H9 (cell line): ENCODE results near the gene RRP9. TPM values are rescaled to one million over a fixed set of nuclear protein-coding genes. Genes with fewer than 3 reads are reported as not detected.
"Not testable (repeated sequence)": the region's sequence is repeated elsewhere in the genome, so short reads cannot be mapped to it uniquely, and the experiment has no call there.

Source experiments
- DNase-seq: peaks from one replicate; pipeline ENCODE4 v3.0.0-alpha.2; 2017
- H2AFZ ChIP-seq: one replicate; pipeline ENCODE4 v1.6.1; 2013; ENCODE audit warnings: mild to moderate bottlenecking, low read length, control low read depth, moderate library complexity
- H2AK5ac ChIP-seq: 2 replicates; pipeline ENCODE4 v1.6.1; 2013; ENCODE audit warnings: low read length, control low read depth, mixed read lengths; ENCODE audit not compliant: insufficient read length
- H2BK120ac ChIP-seq: one replicate; pipeline ENCODE4 v1.6.1; 2013; ENCODE audit warnings: low read depth, mild to moderate bottlenecking, low read length, control low read depth, inconsistent platforms; ENCODE audit not compliant: poor library complexity, severe bottlenecking
- H2BK12ac ChIP-seq: 2 replicates; pipeline ENCODE4 v1.6.1; 2013; ENCODE audit warnings: low read length, control low read depth, mixed read lengths, low read depth; ENCODE audit not compliant: insufficient read length
- H2BK15ac ChIP-seq: 2 replicates; pipeline ENCODE4 v1.6.1; 2013; ENCODE audit warnings: low read depth, low read length, control low read depth
- H2BK20ac ChIP-seq: one replicate; pipeline ENCODE4 v1.6.1; 2013; ENCODE audit warnings: low read depth, mild to moderate bottlenecking, low read length, control low read depth, inconsistent platforms; ENCODE audit not compliant: poor library complexity, severe bottlenecking
- H2BK5ac ChIP-seq: 2 replicates; pipeline ENCODE4 v1.6.1; 2013; ENCODE audit warnings: low read length, control low read depth, mixed read lengths; ENCODE audit not compliant: insufficient read length
- H3K14ac ChIP-seq: 2 replicates; pipeline ENCODE4 v1.6.1; 2013; ENCODE audit warnings: low read length, control low read depth; ENCODE audit not compliant: insufficient read depth
- H3K18ac ChIP-seq: 2 replicates; pipeline ENCODE4 v1.6.1; 2013; ENCODE audit warnings: low read depth, mild to moderate bottlenecking, mixed read lengths, low read length, control low read depth; ENCODE audit not compliant: insufficient read length
- H3K23ac ChIP-seq: 2 replicates; pipeline ENCODE4 v1.6.1; 2013; ENCODE audit warnings: low read length, control low read depth, mixed read lengths, low read depth; ENCODE audit not compliant: insufficient read length
- H3K23me2 ChIP-seq: 2 replicates; pipeline ENCODE4 v1.6.1; 2013; ENCODE audit warnings: low read depth, mild to moderate bottlenecking, mixed read lengths, low read length, control low read depth; ENCODE audit not compliant: insufficient read length, poor library complexity, severe bottlenecking
- H3K27ac ChIP-seq: 2 replicates; pipeline ENCODE4 v1.5.1; 2013; ENCODE audit warnings: low read length, control low read depth, mixed read lengths, low read depth; ENCODE audit not compliant: insufficient read length
- H3K27me3 ChIP-seq: 2 replicates; pipeline ENCODE4 v1.6.1; 2013; ENCODE audit warnings: low read length, control low read depth, inconsistent platforms; ENCODE audit not compliant: insufficient read depth
- H3K4ac ChIP-seq: 2 replicates; pipeline ENCODE4 v1.6.1; 2013; ENCODE audit warnings: low read depth, mild to moderate bottlenecking, control low read depth, inconsistent platforms, low read length, moderate library complexity
- H3K4me1 ChIP-seq: 2 replicates; pipeline ENCODE4 v1.6.1; 2013; ENCODE audit warnings: low read length, control low read depth, inconsistent platforms; ENCODE audit not compliant: insufficient read depth
- H3K4me2 ChIP-seq: 2 replicates; pipeline ENCODE4 v1.6.1; 2013; ENCODE audit warnings: low read length, control low read depth, mixed read lengths; ENCODE audit not compliant: insufficient read length, insufficient read depth
- H3K56ac ChIP-seq: 2 replicates; pipeline ENCODE4 v1.6.1; 2013; ENCODE audit warnings: low read depth, mild to moderate bottlenecking, mixed read lengths, low read length, control low read depth; ENCODE audit not compliant: insufficient read length
- H3K79me1 ChIP-seq: 2 replicates; pipeline ENCODE4 v1.6.1; 2013; ENCODE audit warnings: low read depth, mild to moderate bottlenecking, moderate library complexity, low read length, control low read depth, inconsistent platforms; ENCODE audit not compliant: insufficient read depth, poor library complexity, severe bottlenecking
- H3K79me2 ChIP-seq: 2 replicates; pipeline ENCODE4 v1.6.1; 2013; ENCODE audit warnings: low read length, control low read depth, inconsistent platforms; ENCODE audit not compliant: insufficient read depth
- H3K9ac ChIP-seq: 2 replicates; pipeline ENCODE4 v1.6.1; 2013; ENCODE audit warnings: low read length, control low read depth, mixed read lengths; ENCODE audit not compliant: insufficient read length; ENCODE audit errors: extremely low read depth
- H3K9me3 ChIP-seq: one replicate; pipeline ENCODE4 v1.6.1; 2013; ENCODE audit warnings: low read depth, low read length, inconsistent platforms; ENCODE audit not compliant: control insufficient read depth
- H3T11ph ChIP-seq: one replicate; pipeline ENCODE4 v1.6.1; 2013; ENCODE audit warnings: mild to moderate bottlenecking, low read length, control low read depth, inconsistent platforms
- H4K20me1 ChIP-seq: one replicate; pipeline ENCODE4 v1.6.1; 2013; ENCODE audit not compliant: control insufficient read depth, insufficient read length, insufficient read depth
- H4K5ac ChIP-seq: 2 replicates; pipeline ENCODE4 v1.6.1; 2013; ENCODE audit warnings: low read depth, mild to moderate bottlenecking, mixed read lengths, low read length, control low read depth; ENCODE audit not compliant: insufficient read length
- H4K8ac ChIP-seq: replicated peaks from 2 replicates; pipeline ENCODE4 v1.6.1; 2013; ENCODE audit warnings: low read length, control low read depth, mixed read lengths, low read depth; ENCODE audit not compliant: insufficient read length
- H4K91ac ChIP-seq: 2 replicates; pipeline ENCODE4 v1.6.1; 2013; ENCODE audit warnings: low read depth, mild to moderate bottlenecking, moderate library complexity, mixed read lengths, low read length, control low read depth; ENCODE audit not compliant: insufficient read length
- H3K27ac Mint-ChIP-seq, 3 experiments: 2 replicates in 2 of 3; 3 replicates in 1 of 3; pipeline ENCODE4 v1.8.0; 2020 to 2021; ENCODE audit warnings: mixed read lengths in 3 of 3, mild to moderate bottlenecking in 1 of 3, moderate library complexity in 1 of 3
- H3K27me3 Mint-ChIP-seq: 2 replicates; pipeline ENCODE4 v1.8.0; 2021; ENCODE audit warnings: low read depth, mild to moderate bottlenecking, moderate library complexity, mixed read lengths
- H3K36me3 Mint-ChIP-seq, 3 experiments: 2 replicates in 2 of 3; 3 replicates in 1 of 3; pipeline ENCODE4 v1.8.0; 2020 to 2021; ENCODE audit warnings: low read depth in 3 of 3, mixed read lengths in 3 of 3; ENCODE audit not compliant: insufficient read depth in 1 of 3
- H3K4me1 Mint-ChIP-seq, 2 experiments: 2 replicates each; pipeline ENCODE4 v1.8.0; 2020; ENCODE audit warnings: mixed read lengths in 2 of 2
- H3K4me3 Mint-ChIP-seq, 2 experiments: 2 replicates in 1 of 2; 3 replicates in 1 of 2; pipeline ENCODE4 v1.8.0; 2020 to 2021; ENCODE audit warnings: mild to moderate bottlenecking in 2 of 2, mixed read lengths in 2 of 2, moderate library complexity in 1 of 2
- H3K9me3 Mint-ChIP-seq, 2 experiments: 2 replicates in 1 of 2; 3 replicates in 1 of 2; pipeline ENCODE4 v1.8.0; 2020; ENCODE audit warnings: mild to moderate bottlenecking in 2 of 2, mixed read lengths in 2 of 2, moderate library complexity in 1 of 2
- WGBS: extraction: QIAGEN DNeasy Blood & Tissue Kit; methylation state at CpG from one replicate; pipeline ENCODE4 v1.1.7; 2013; ENCODE audit warnings: missing lambda C conversion rate, low lambda C conversion rate, mixed read lengths; ENCODE audit not compliant: insufficient read length; ENCODE audit errors: extremely low coverage; 5-methylcytosine and 5-hydroxymethylcytosine counted together
- total RNA-seq: library from RNA; stranded (reverse); gene quantifications from 2 replicates; pipeline ENCODE4 v1.2.1, GENCODE V29; 2021
- TF ChIP-seq, protein P1 (sequence below): fragments of 200-600 bp; sonication (generic); conservative IDR thresholded peaks from 3 replicates; pipeline ENCODE4 v1.8.0; 2021; ENCODE audit warnings: antibody characterized with exemption, mild to moderate bottlenecking

RRP9 gene
- total RNA-seq, 1 experiment from 2014 or later, result 64.0 TPM

DNA sequence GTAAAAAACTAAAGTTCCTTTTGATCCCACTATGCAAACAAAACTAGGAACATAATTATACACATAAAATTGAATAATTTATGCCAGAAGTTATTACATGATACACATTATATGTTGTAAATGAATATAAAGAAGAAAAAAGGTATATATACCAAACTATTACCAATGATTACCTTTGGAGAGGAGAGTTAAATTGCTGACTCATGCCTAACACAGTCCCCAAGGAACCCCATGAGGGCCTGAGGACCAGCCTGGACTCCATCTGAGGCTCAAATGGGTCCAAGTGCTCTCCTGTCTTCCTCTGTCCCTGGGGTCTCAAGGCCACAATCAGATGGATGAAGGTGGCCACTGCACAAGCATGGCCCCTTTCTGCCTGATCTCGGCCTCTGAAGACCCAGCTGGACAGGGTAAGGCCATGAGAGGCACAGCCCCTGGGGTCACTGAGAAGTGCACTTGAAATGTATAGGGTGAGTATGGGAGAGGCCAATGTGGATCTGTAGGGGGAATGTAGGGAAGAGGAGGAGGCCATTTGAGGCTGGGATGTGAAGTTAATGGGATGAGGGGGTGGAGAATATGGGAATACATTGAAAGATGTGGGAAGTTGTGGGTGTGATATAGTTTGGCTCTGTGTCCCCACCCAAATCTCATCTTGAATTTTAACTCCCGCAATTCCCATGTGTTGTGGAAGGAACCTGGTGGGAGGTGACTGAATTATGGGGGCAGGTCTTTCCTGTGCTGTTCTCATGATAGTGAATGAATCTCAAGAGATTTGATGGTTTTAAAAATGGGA is 37.5 kb downstream of the RRP9 start:
- no peak for DNase-seq
- no peak overlapping the region for H3K4me2 ChIP-seq
- H2BK12ac ChIP-seq, result no peak overlapping the region
- Mint-ChIP-seq H3K4me1 (peaks cover 15 to 16% of the 10 kb centered on the region in 2 experiments), H3K27me3 (peaks cover 15% of the 10 kb centered on the region), H3K4me3 (no peak overlapping the region), H3K27ac (no peak overlapping the region), H3K36me3 (peaks cover 13 to 32% (median 18%) of the 10 kb centered on the region in 3 experiments), H3K9me3 (peaks cover 27 to 32% of the 10 kb centered on the region in 2 experiments)
- no peak overlapping the region for H3K27ac ChIP-seq
- H3K23ac ChIP-seq, result no peak overlapping the region
- H3K23me2 ChIP-seq, result no peaks in the 10 kb centered on the region
- H2AK5ac ChIP-seq, result no peak overlapping the region
- no peaks in the 10 kb centered on the region for H3K79me1 ChIP-seq
- H4K5ac ChIP-seq, result no peak overlapping the region
- no peak overlapping the region for H3K9ac ChIP-seq
- H3K56ac ChIP-seq, result no peak overlapping the region
- no peak overlapping the region for H2AFZ ChIP-seq
- H3K79me2 ChIP-seq, result no peaks in the 10 kb centered on the region
- WGBS, result no CpG with 5 or more reads among the region's 2 CpGs
- no peak overlapping the region for H3K18ac ChIP-seq
- no peak overlapping the region for H2BK5ac ChIP-seq
- H3K27me3 ChIP-seq, result no peaks in the 10 kb centered on the region
- no peak overlapping the region for H2BK20ac ChIP-seq
- no peak overlapping the region for H4K91ac ChIP-seq
- no peaks in the 10 kb centered on the region; the same call in 1 of the 2 replicates for H3K4me1 ChIP-seq
- H2BK15ac ChIP-seq, result no peak overlapping the region
- no peak overlapping the region for H2BK120ac ChIP-seq
- TF ChIP-seq, protein P1, sequence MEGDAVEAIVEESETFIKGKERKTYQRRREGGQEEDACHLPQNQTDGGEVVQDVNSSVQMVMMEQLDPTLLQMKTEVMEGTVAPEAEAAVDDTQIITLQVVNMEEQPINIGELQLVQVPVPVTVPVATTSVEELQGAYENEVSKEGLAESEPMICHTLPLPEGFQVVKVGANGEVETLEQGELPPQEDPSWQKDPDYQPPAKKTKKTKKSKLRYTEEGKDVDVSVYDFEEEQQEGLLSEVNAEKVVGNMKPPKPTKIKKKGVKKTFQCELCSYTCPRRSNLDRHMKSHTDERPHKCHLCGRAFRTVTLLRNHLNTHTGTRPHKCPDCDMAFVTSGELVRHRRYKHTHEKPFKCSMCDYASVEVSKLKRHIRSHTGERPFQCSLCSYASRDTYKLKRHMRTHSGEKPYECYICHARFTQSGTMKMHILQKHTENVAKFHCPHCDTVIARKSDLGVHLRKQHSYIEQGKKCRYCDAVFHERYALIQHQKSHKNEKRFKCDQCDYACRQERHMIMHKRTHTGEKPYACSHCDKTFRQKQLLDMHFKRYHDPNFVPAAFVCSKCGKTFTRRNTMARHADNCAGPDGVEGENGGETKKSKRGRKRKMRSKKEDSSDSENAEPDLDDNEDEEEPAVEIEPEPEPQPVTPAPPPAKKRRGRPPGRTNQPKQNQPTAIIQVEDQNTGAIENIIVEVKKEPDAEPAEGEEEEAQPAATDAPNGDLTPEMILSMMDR, result no peak
- H3K4ac ChIP-seq, result no peak overlapping the region
- no peak overlapping the region for H3T11ph ChIP-seq
- no peaks in the 10 kb centered on the region for H3K9me3 ChIP-seq
- no peaks in the 10 kb centered on the region for H4K20me1 ChIP-seq
- no peak overlapping the region for H4K8ac ChIP-seq
- no peak overlapping the region for H3K14ac ChIP-seq

DNA sequence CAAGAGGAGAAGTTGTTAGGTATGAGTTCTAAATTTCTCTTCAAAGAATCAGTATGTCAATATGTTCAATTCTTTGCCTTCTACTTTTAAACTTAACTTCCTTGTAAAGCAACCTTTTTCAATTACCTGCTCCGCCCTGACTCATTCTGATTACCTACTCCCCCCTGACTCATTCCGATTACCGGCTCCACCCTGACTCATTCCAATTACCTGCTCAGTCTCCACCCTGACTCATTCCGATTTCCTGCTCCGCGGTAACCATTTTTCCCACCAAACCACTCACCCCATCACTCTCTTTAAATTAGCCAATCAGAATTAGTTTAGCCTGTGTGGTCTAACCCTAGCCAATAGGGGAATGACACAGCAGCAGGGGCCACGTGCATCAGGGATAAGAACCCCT is 39.3 kb downstream of the RRP9 start:
- not testable (repeated sequence) for H3K56ac ChIP-seq, H2BK120ac ChIP-seq, H3K9ac ChIP-seq, H3K79me2 ChIP-seq, H4K5ac ChIP-seq, H3K27ac Mint-ChIP-seq, H2BK15ac ChIP-seq, H3K23me2 ChIP-seq, H3K4me2 ChIP-seq, H3K79me1 ChIP-seq, H2AFZ ChIP-seq, H3K27me3 ChIP-seq, H3K4me3 Mint-ChIP-seq, H3K4ac ChIP-seq, H4K91ac ChIP-seq, H3T11ph ChIP-seq, H3K27me3 Mint-ChIP-seq, H2BK5ac ChIP-seq, H3K4me1 ChIP-seq, H3K18ac ChIP-seq, H4K20me1 ChIP-seq, H3K27ac ChIP-seq, H4K8ac ChIP-seq, H2AK5ac ChIP-seq, DNase-seq, H3K23ac ChIP-seq, H2BK12ac ChIP-seq, H3K14ac ChIP-seq, H3K9me3 ChIP-seq, H2BK20ac ChIP-seq
- Mint-ChIP-seq H3K4me1 (peaks cover 24 to 27% of the 10 kb centered on the region in 2 experiments), H3K9me3 (peaks cover 19% of the 10 kb centered on the region in 2 experiments), H3K36me3 (peaks cover 11 to 28% (median 18%) of the 10 kb centered on the region in 3 experiments)
- no CpG with 5 or more reads among the region's 7 CpGs for WGBS
